K562 (cell line): Measurements from ENCODE around the gene MLST8. TPM values are rescaled to one million over a fixed set of nuclear protein-coding genes. Genes with fewer than 3 reads are reported as not detected.

Source experiments
- CBX5 ChIP-seq: IDR thresholded peaks from 2 replicates; pipeline ENCODE4 v1.6.1; 2014; ENCODE audit warnings: low read depth, borderline replicate concordance
- TEAD4 ChIP-seq, 2 experiments: sonication (generic) in 1 of 2; formaldehyde crosslinking in 1 of 2; IDR thresholded peaks; 2 replicates each; pipeline versions ENCODE4 v1.6.1 to v1.8.0; 2012 to 2022; ENCODE audit warnings: borderline replicate concordance in 1 of 2, inconsistent platforms in 1 of 2, low read length in 1 of 2, mild to moderate bottlenecking in 1 of 2, missing genetic modification reagents in 1 of 2
- ZFP1 ChIP-seq: fragments of 450-650 bp; formaldehyde crosslinking; IDR thresholded peaks from 2 replicates; pipeline ENCODE4 v1.4.0; 2020; ENCODE audit warnings: mild to moderate bottlenecking, mixed read lengths
- ZNF146 ChIP-seq: IDR thresholded peaks from one replicate; pipeline ENCODE4 v1.6.1; 2018; ENCODE audit warnings: missing compliant biosample characterization; ENCODE audit not compliant: unreplicated experiment
- polyA plus RNA-seq, 8 experiments: library from polyadenylated mRNA; depleted of rRNA in 4 of 8; stranded (reverse) in 5 of 8; unstranded in 3 of 8; fragments of >200 nt; fragmentation: Nextera tagmentation in 2 of 8; fragmentation: Illumina TruSeq in 1 of 8; extraction: Ambion mirVana in 2 of 8; extraction: Trizol in 1 of 8; gene quantifications; 2 replicates each; pipeline versions ENCODE4 v1.2.1 to v1.2.3, GENCODE V29; 2011 to 2014; ENCODE audit warnings: inconsistent platforms in 1 of 8, missing spikeins in 1 of 8
- total RNA-seq, 7 experiments: library from RNA; depleted of rRNA in 6 of 7; stranded (reverse); fragments of >200 nt in 6 of 7; fragmentation: Illumina TruSeq in 2 of 7; extraction: Trizol in 2 of 7; gene quantifications; 2 replicates each; pipeline versions ENCODE4 v1.2.1 to v1.2.3, GENCODE V29; 2011 to 2021; ENCODE audit warnings: low replicate concordance in 1 of 7
- TF ChIP-seq, protein P1 (sequence below): fragments of 450-650 bp; IDR thresholded peaks from 2 replicates; pipeline ENCODE4 v1.6.1; 2016; ENCODE audit warnings: mild to moderate bottlenecking, moderate library complexity
- TF ChIP-seq, protein P2 (sequence below): fragments of 450-650 bp; IDR thresholded peaks from 2 replicates; pipeline ENCODE4 v1.6.1; 2016
- TF ChIP-seq, protein P3 (sequence below): fragments of 250-450 bp; sonication (Bioruptor Pico); IDR thresholded peaks from 2 replicates; pipeline ENCODE4 v1.5.0; 2022; ENCODE audit warnings: mild to moderate bottlenecking
- TF ChIP-seq, protein P4 (sequence below), 2 experiments: fragments of 450-650 bp in 1 of 2; sonication (generic) in 1 of 2; formaldehyde crosslinking; conservative IDR thresholded peaks; 2 replicates each; pipeline versions ENCODE4 v1.4.0 to v1.8.1; 2020 to 2022; ENCODE audit warnings: mild to moderate bottlenecking in 1 of 2, missing genetic modification reagents in 1 of 2

The MLST8 gene
- total and polyA plus RNA-seq, 9 of the 15 experiments (the other 6 are each of a cell fraction or from before 2014, with no cell fraction given) = 1.5 to 116 (median 43.3) TPM

DNA sequence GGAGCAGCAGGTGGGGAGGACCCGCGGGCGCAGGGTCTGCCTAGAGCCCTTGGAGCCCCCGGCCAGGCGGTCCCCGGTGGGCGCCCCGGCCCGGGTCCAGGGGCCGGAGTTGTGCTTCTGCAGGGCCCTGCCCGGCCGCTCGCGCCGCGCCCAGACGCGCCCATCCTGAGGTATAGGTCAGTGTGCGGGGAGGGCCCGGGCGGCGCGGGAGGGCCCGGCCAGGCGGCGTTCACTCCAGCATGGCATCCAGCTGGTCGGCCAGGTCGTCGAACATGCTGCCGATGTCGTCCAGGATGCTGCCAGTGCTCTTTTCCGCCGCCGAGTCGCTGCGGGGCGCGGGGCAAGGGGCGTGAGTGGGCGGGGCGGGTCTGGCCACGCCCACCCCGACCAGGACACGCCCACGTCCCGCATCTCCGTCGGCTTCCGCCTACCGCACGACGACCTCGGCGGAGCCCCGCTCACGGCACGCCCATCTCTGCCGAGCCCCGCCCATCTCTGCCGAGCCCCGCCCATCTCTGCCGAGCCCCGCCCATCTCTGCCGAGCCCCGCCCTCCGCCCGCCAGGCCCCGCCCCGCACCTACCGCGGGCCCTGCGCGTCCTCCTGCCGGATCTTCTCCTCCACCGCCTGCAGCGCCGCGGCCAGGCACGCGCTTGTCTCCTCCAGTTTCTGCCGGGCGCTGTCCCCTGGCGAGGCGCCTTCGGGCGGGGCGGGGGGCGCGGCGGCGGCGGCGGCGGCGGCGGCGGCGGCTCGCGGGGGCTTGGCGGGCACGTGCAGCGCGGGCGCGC lies 26.7 kb upstream of the MLST8 start (continued):
- TF ChIP-seq, protein P1, sequence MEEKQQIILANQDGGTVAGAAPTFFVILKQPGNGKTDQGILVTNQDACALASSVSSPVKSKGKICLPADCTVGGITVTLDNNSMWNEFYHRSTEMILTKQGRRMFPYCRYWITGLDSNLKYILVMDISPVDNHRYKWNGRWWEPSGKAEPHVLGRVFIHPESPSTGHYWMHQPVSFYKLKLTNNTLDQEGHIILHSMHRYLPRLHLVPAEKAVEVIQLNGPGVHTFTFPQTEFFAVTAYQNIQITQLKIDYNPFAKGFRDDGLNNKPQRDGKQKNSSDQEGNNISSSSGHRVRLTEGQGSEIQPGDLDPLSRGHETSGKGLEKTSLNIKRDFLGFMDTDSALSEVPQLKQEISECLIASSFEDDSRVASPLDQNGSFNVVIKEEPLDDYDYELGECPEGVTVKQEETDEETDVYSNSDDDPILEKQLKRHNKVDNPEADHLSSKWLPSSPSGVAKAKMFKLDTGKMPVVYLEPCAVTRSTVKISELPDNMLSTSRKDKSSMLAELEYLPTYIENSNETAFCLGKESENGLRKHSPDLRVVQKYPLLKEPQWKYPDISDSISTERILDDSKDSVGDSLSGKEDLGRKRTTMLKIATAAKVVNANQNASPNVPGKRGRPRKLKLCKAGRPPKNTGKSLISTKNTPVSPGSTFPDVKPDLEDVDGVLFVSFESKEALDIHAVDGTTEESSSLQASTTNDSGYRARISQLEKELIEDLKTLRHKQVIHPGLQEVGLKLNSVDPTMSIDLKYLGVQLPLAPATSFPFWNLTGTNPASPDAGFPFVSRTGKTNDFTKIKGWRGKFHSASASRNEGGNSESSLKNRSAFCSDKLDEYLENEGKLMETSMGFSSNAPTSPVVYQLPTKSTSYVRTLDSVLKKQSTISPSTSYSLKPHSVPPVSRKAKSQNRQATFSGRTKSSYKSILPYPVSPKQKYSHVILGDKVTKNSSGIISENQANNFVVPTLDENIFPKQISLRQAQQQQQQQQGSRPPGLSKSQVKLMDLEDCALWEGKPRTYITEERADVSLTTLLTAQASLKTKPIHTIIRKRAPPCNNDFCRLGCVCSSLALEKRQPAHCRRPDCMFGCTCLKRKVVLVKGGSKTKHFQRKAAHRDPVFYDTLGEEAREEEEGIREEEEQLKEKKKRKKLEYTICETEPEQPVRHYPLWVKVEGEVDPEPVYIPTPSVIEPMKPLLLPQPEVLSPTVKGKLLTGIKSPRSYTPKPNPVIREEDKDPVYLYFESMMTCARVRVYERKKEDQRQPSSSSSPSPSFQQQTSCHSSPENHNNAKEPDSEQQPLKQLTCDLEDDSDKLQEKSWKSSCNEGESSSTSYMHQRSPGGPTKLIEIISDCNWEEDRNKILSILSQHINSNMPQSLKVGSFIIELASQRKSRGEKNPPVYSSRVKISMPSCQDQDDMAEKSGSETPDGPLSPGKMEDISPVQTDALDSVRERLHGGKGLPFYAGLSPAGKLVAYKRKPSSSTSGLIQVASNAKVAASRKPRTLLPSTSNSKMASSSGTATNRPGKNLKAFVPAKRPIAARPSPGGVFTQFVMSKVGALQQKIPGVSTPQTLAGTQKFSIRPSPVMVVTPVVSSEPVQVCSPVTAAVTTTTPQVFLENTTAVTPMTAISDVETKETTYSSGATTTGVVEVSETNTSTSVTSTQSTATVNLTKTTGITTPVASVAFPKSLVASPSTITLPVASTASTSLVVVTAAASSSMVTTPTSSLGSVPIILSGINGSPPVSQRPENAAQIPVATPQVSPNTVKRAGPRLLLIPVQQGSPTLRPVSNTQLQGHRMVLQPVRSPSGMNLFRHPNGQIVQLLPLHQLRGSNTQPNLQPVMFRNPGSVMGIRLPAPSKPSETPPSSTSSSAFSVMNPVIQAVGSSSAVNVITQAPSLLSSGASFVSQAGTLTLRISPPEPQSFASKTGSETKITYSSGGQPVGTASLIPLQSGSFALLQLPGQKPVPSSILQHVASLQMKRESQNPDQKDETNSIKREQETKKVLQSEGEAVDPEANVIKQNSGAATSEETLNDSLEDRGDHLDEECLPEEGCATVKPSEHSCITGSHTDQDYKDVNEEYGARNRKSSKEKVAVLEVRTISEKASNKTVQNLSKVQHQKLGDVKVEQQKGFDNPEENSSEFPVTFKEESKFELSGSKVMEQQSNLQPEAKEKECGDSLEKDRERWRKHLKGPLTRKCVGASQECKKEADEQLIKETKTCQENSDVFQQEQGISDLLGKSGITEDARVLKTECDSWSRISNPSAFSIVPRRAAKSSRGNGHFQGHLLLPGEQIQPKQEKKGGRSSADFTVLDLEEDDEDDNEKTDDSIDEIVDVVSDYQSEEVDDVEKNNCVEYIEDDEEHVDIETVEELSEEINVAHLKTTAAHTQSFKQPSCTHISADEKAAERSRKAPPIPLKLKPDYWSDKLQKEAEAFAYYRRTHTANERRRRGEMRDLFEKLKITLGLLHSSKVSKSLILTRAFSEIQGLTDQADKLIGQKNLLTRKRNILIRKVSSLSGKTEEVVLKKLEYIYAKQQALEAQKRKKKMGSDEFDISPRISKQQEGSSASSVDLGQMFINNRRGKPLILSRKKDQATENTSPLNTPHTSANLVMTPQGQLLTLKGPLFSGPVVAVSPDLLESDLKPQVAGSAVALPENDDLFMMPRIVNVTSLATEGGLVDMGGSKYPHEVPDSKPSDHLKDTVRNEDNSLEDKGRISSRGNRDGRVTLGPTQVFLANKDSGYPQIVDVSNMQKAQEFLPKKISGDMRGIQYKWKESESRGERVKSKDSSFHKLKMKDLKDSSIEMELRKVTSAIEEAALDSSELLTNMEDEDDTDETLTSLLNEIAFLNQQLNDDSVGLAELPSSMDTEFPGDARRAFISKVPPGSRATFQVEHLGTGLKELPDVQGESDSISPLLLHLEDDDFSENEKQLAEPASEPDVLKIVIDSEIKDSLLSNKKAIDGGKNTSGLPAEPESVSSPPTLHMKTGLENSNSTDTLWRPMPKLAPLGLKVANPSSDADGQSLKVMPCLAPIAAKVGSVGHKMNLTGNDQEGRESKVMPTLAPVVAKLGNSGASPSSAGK = peak; percentile 91
- TF ChIP-seq TEAD4 (IDR thresholded peaks at IDR 0.05; ENCODE audit: low read length) (0 out of 2 replicates have a peak, but pooled peaks have one; percentile 5), TEAD4 (CRISPR knock-in tag; IDR thresholded peaks at IDR 0.05; ENCODE audit: borderline replicate concordance) (no peak), ZFP1 (CRISPR knock-in tag) (no peak), CBX5 (no peak), ZNF146 (no peak)
- TF ChIP-seq, protein P2, sequence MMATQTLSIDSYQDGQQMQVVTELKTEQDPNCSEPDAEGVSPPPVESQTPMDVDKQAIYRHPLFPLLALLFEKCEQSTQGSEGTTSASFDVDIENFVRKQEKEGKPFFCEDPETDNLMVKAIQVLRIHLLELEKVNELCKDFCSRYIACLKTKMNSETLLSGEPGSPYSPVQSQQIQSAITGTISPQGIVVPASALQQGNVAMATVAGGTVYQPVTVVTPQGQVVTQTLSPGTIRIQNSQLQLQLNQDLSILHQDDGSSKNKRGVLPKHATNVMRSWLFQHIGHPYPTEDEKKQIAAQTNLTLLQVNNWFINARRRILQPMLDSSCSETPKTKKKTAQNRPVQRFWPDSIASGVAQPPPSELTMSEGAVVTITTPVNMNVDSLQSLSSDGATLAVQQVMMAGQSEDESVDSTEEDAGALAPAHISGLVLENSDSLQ = peak; percentile 65
- TF ChIP-seq, protein P3, sequence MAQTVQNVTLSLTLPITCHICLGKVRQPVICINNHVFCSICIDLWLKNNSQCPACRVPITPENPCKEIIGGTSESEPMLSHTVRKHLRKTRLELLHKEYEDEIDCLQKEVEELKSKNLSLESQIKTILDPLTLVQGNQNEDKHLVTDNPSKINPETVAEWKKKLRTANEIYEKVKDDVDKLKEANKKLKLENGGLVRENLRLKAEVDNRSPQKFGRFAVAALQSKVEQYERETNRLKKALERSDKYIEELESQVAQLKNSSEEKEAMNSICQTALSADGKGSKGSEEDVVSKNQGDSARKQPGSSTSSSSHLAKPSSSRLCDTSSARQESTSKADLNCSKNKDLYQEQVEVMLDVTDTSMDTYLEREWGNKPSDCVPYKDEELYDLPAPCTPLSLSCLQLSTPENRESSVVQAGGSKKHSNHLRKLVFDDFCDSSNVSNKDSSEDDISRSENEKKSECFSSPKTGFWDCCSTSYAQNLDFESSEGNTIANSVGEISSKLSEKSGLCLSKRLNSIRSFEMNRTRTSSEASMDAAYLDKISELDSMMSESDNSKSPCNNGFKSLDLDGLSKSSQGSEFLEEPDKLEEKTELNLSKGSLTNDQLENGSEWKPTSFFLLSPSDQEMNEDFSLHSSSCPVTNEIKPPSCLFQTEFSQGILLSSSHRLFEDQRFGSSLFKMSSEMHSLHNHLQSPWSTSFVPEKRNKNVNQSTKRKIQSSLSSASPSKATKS (CRISPR knock-in tag) = no peak
- TF ChIP-seq, protein P4, sequence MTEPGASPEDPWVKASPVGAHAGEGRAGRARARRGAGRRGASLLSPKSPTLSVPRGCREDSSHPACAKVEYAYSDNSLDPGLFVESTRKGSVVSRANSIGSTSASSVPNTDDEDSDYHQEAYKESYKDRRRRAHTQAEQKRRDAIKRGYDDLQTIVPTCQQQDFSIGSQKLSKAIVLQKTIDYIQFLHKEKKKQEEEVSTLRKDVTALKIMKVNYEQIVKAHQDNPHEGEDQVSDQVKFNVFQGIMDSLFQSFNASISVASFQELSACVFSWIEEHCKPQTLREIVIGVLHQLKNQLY (CRISPR knock-in tag; conservative IDR thresholded peaks at IDR 0.05) = 0 out of 4 replicates have a peak, but pooled peaks of 1 of the 2 experiments have one; percentile 54
